Measurements from ENCODE around the gene SYT17. TPM values are rescaled to one million over a fixed set of nuclear protein-coding genes. Genes with fewer than 3 reads are reported as not detected.
"Not testable (repeated sequence)": the region's sequence is repeated elsewhere in the genome, so short reads cannot be mapped to it uniquely, and the experiment has no call there.

The SYT17 gene
- polyA plus RNA-seq, 2 of the 4 experiments (the other 2 are of a cell fraction), result 9.8 to 18.7 TPM

DNA sequence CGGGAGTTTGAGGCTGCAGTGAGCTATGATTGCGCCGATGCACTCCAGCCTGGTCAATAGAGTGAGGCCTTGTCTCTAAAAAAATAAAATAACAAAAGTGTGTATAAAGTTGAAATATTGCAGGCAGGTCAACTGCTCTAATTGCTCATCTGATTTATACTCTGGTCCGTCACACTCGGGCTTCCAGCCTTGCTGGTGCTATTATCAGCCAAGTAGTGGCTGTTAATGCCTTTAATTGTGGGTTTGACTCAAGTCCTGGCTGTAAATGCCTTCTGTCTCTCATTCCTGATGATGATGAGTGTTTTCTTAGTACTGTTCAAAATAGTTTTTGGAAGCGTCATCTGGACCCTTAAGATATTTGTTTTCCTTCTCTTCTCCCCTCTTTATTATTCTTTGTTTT lies 18.4 kb downstream of the SYT17 start:
- no peak for DNase-seq (ENCODE audit: low read depth in 1 of 2, low spot score in 1 of 2)
- POLR2A ChIA-PET, result no interaction called here
- no peak overlapping the region for H3K4me2 ChIP-seq
- H3K4me3 ChIP-seq, result no peak overlapping the region
- WGBS (ENCODE audit: missing lambda C conversion rate), result 94% methylated on average over 6 of the region's 6 CpGs
- peaks cover 22% of the 10 kb centered on the region for H3K4me1 ChIP-seq
- CTCF ChIA-PET, result interaction anchor here (0.6 to 2.2 kb wide), 4 partner anchors 14 to 316 kb away, joined by 3 to 5 read pairs (median 5); no protein-coding TSS in a partner anchor
- no peak for ATAC-seq
- no peaks in the 10 kb centered on the region for H3K9me3 ChIP-seq
- TF ChIP-seq CHD4 (IDR thresholded peaks at IDR 0.05; ENCODE audit: borderline replicate concordance) (no peak), ZNF302 (CRISPR knock-in tag; IDR thresholded peaks at IDR 0.05) (no peak), CTCF (IDR thresholded peaks at IDR 0.05) (no peak), ESRRA (IDR thresholded peaks at IDR 0.05; ENCODE audit: borderline replicate concordance, low read length) (no peak), FOSB (CRISPR knock-in tag; IDR thresholded peaks at IDR 0.05) (no peak), MAZ (IDR thresholded peaks at IDR 0.05; ENCODE audit: borderline replicate concordance, low read depth, low read length) (no peak), POLR2A (IDR thresholded peaks at IDR 0.05; ENCODE audit: low read length) (no peak), HOXB5 (CRISPR knock-in tag; IDR thresholded peaks at IDR 0.05) (no peak), FOXS1 (CRISPR knock-in tag; IDR thresholded peaks at IDR 0.05) (no peak), ZSCAN20 (CRISPR knock-in tag; IDR thresholded peaks at IDR 0.05) (no peak), CEBPB (IDR thresholded peaks at IDR 0.05) (no peak), CHD2 (IDR thresholded peaks at IDR 0.05; ENCODE audit: low read length, partially characterized antibody) (no peak)
- TF ChIP-seq, protein P1, sequence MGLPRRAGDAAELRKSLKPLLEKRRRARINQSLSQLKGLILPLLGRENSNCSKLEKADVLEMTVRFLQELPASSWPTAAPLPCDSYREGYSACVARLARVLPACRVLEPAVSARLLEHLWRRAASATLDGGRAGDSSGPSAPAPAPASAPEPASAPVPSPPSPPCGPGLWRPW (IDR thresholded peaks at IDR 0.05), result no peak
- TF ChIP-seq, protein P2, sequence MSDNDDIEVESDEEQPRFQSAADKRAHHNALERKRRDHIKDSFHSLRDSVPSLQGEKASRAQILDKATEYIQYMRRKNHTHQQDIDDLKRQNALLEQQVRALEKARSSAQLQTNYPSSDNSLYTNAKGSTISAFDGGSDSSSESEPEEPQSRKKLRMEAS (IDR thresholded peaks at IDR 0.05), result no peak
- no peak for FAIRE-seq
- no peak overlapping the region for H3K27ac ChIP-seq

- 65% methylated on average over 3 of the region's 3 CpGs for WGBS (ENCODE audit: missing lambda C conversion rate)
- peaks cover 22% of the 10 kb centered on the region for H3K4me1 ChIP-seq
- H3K9me3 ChIP-seq; H3K27ac ChIP-seq; H3K4me3 ChIP-seq; POLR2A ChIA-PET; DNase-seq (ENCODE audit: low read depth in 1 of 2, low spot score in 1 of 2); ATAC-seq; H3K4me2 ChIP-seq; FAIRE-seq: not testable (repeated sequence)
- 0 out of 2 replicates have a peak, but pooled peaks have one; percentile 40 for TF ChIP-seq CHD4 (IDR thresholded peaks at IDR 0.05; ENCODE audit: borderline replicate concordance)
- TF ChIP-seq KDM1A (IDR thresholded peaks at IDR 0.05; ENCODE audit: low read depth), result peak; percentile 76
- 0 out of 2 replicates have a peak, but pooled peaks have one; percentile 33 for TF ChIP-seq HDAC2 (IDR thresholded peaks at IDR 0.05)
- CTCF ChIA-PET, result interaction anchor here (0.6 to 1.8 kb wide), 4 partner anchors 10 to 116 kb away, joined by 4 to 7 read pairs (median 4); no protein-coding TSS in a partner anchor
These were observed 19.9 kb downstream of the SYT17 start for GRCh38 chr16:19187961-19188360.

GRCh38 chr16:19188406-19188805 lies 20.4 kb downstream of the SYT17 start:
- Histone ChIP-seq H3K4me2 (no peak overlapping the region), H3K4me1 (peaks cover 22% of the 10 kb centered on the region), H3K27ac (no peak overlapping the region), H3K4me3 (no peak overlapping the region), H3K9me3 (no peaks in the 10 kb centered on the region)
- FAIRE-seq (no peak), ATAC-seq (no peak), DNase-seq (ENCODE audit: low read depth in 1 of 2, low spot score in 1 of 2) (no peak)
- POLR2A ChIA-PET, result no interaction called here
- CTCF ChIA-PET, result interaction anchor here (0.6 to 1.8 kb wide), 3 partner anchors 11 to 116 kb away, joined by 4 to 7 read pairs (median 4); no protein-coding TSS in a partner anchor
- TF ChIP-seq SMC3 (IDR thresholded peaks at IDR 0.05) (no peak), HOXB13 (CRISPR knock-in tag; IDR thresholded peaks at IDR 0.05; ENCODE audit: low read depth) (no peak), BHLHE40 (IDR thresholded peaks at IDR 0.05; ENCODE audit: low read depth, low read length) (no peak), JUNB (IDR thresholded peaks at IDR 0.05) (no peak), NFE2L2 (conservative IDR thresholded peaks at IDR 0.05; ENCODE audit: low read length) (no peak), FOSB (CRISPR knock-in tag; IDR thresholded peaks at IDR 0.05) (no peak), RNF2 (IDR thresholded peaks at IDR 0.05; ENCODE audit: borderline replicate concordance, low read depth) (no peak), SREBF2 (IDR thresholded peaks at IDR 0.05) (no peak)
- TF ChIP-seq, protein P3, sequence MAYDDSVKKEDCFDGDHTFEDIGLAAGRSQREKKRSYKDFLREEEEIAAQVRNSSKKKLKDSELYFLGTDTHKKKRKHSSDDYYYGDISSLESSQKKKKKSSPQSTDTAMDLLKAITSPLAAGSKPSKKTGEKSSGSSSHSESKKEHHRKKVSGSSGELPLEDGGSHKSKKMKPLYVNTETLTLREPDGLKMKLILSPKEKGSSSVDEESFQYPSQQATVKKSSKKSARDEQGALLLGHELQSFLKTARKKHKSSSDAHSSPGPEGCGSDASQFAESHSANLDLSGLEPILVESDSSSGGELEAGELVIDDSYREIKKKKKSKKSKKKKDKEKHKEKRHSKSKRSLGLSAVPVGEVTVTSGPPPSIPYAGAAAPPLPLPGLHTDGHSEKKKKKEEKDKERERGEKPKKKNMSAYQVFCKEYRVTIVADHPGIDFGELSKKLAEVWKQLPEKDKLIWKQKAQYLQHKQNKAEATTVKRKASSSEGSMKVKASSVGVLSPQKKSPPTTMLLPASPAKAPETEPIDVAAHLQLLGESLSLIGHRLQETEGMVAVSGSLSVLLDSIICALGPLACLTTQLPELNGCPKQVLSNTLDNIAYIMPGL (CRISPR knock-in tag; IDR thresholded peaks at IDR 0.05; ENCODE audit: borderline replicate concordance), result no peak
- TF ChIP-seq, protein P4, sequence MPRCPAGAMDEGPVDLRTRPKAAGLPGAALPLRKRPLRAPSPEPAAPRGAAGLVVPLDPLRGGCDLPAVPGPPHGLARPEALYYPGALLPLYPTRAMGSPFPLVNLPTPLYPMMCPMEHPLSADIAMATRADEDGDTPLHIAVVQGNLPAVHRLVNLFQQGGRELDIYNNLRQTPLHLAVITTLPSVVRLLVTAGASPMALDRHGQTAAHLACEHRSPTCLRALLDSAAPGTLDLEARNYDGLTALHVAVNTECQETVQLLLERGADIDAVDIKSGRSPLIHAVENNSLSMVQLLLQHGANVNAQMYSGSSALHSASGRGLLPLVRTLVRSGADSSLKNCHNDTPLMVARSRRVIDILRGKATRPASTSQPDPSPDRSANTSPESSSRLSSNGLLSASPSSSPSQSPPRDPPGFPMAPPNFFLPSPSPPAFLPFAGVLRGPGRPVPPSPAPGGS (IDR thresholded peaks at IDR 0.05), result no peak
- WGBS (ENCODE audit: missing lambda C conversion rate), result 71% methylated on average over 5 of the region's 5 CpGs

Measured in A549 (cell line).